Central memory CD8-positive, alpha-beta T cell (primary cell): ENCODE measurements around the gene CIPC.

Experiments
- ATAC-seq: fragments of 150-1000 bp; cut with Tn5 transposase; replicated peaks from 2 replicates; pipeline ENCODE4 v1.10.0; 2022; ENCODE audit warnings: mild to moderate bottlenecking, moderate FRiP score, moderate number of reproducible peaks; ENCODE audit not compliant: poor library complexity, severe bottlenecking; ENCODE audit errors: extremely low read depth
- DNase-seq, 2 donors: peaks; one replicate each; pipeline ENCODE4 v3.0.0; 2021; ENCODE audit warnings: low spot score in 2 of 2
- H3K27ac Mint-ChIP-seq: one replicate; pipeline ENCODE4 v1.8.0; 2022; ENCODE audit warnings: low read depth, mild to moderate bottlenecking, moderate library complexity, mixed read lengths
- H3K27me3 Mint-ChIP-seq: one replicate; pipeline ENCODE4 v1.8.0; 2022; ENCODE audit warnings: mixed read lengths
- H3K36me3 Mint-ChIP-seq: one replicate; pipeline ENCODE4 v1.8.0; 2022; ENCODE audit warnings: mild to moderate bottlenecking, moderate library complexity, mixed read lengths; ENCODE audit not compliant: insufficient read depth
- H3K4me1 Mint-ChIP-seq: one replicate; pipeline ENCODE4 v1.8.0; 2022; ENCODE audit warnings: mixed read lengths
- H3K4me3 Mint-ChIP-seq: one replicate; pipeline ENCODE4 v1.8.0; 2022; ENCODE audit warnings: mild to moderate bottlenecking, moderate library complexity, mixed read lengths
- H3K9me3 Mint-ChIP-seq: one replicate; pipeline ENCODE4 v1.8.0; 2022; ENCODE audit warnings: mixed read lengths

Gene CIPC

DNA sequence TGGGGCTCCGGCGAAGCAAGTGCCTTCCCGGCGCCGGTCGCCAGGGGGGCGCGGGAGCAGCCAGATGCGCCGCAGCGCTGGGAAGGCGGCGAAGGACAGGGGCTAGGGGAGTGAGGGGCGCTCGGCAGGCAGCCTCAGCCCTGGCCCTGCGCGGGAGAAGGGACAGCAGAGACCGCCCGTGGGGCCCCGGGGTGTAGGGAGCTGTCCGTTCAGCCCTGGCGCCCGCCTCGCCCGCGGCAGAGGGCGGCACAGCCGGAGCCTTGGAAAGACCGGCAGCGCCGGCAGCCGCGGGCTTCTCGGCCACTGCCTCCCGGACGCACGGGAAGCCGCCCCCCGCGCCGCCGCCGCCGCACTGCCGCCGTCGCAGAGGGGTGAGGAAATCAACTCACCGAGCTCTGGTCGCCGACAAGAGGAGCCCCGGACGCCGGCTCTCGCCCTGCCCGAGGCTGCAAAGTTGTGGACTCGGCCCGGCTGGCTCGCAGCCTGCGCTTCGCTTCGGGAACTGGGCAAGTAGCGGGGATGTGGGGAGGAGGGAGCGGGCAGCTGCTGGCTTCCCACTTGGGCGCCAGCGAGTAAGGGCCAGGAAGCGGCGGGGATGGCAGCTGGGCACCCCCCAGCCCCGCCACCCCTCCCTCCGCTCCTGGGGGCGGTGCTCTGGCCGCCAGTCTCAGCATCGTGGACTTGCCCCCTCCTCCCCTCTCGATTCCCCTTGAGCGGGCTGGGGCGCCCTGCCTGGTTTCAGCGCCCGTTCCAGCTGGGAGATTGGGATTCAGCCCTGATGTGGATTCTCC lies 43.4 kb downstream of the CIPC start, which contains the start of gene ZDHHC22:
Gene ZDHHC22 (minus strand): TSS at position 578 of the 791 bp plus-strand sequence. CDS start 2,053 bp downstream, outside the sequence.
- no peak within 1 kb of the TSS for H3K27ac Mint-ChIP-seq
- no peaks in the 10 kb centered on the region for H3K9me3 Mint-ChIP-seq
- peaks cover 92% of the 10 kb centered on the region for H3K27me3 Mint-ChIP-seq
- peaks cover 18% of the 10 kb centered on the region for H3K4me1 Mint-ChIP-seq
- peaks cover 2% of the 10 kb centered on the region for H3K36me3 Mint-ChIP-seq
- H3K4me3 Mint-ChIP-seq: peak within 1 kb of the TSS; percentile 56
- no peak for ATAC-seq
- DNase-seq: no peak

DNA sequence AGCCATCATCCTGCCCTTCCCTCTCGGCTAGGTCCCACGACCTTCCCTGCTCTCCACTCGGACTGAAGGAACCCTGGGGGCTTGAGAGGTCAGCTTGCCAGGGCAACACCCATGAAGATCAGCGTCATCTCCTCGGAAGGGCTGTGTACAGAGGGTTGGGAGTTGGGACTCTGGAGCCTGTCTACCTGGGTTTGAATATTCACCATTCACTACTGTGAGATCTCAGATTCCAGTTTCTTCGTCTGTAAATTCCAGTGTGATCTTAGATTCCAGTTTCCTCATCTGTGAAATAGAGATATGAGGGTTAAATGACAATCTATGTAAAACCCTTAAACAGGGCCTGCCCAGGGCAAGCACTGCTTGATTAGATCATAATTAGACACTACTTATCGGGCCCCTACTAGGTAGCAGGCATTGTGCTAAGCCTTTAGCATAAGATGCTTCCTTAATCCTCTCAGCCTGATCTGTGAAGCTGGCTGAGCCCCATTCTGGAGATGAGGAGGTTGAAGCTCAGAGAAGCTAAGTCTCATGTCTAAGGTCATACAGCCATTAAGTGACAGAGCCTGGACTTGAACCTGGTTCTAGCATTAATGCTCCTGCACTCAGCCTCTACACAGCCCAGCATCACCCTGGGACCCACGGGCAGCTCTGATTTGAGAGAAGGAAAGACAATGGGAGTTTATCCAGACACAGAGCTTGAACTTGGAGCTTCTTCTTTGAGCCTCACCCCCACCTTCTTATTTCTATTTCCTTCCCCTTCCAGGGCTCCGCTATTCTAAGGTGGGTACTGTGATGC lies 44.1 kb downstream of the CIPC start:
- Mint-ChIP-seq H3K36me3 (peaks cover 2% of the 10 kb centered on the region), H3K4me1 (peaks cover 18% of the 10 kb centered on the region), H3K9me3 (no peaks in the 10 kb centered on the region), H3K27me3 (peaks cover 92% of the 10 kb centered on the region), H3K4me3 (peak overlapping the region; percentile 56), H3K27ac (no peak overlapping the region)
- no peak for ATAC-seq
- no peak for DNase-seq

DNA sequence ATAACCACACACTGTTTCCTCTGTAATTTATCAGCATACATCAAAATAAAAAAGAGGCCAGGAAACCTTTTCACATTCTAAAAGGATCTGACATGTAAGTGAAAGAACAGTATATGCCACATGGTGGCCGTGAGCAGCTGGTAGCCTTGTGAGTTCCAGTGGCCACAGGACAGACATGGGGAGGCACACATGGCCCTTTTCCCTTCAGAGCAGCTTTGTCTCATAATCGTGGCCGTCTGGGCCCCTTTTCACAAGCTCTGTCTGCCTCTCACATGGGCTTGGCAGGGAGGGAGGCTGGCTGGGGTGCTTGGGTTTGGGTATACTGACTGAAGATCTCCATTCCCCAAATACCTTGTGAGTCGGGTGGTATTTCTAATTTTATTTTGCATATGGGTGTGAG lies 45.0 kb downstream of the CIPC start:
- Mint-ChIP-seq H3K27ac (no peak overlapping the region), H3K9me3 (no peaks in the 10 kb centered on the region), H3K27me3 (peaks cover 85% of the 10 kb centered on the region), H3K36me3 (peaks cover 2% of the 10 kb centered on the region), H3K4me3 (no peak overlapping the region), H3K4me1 (peaks cover 18% of the 10 kb centered on the region)
- ATAC-seq: no peak
- DNase-seq: no peak

DNA sequence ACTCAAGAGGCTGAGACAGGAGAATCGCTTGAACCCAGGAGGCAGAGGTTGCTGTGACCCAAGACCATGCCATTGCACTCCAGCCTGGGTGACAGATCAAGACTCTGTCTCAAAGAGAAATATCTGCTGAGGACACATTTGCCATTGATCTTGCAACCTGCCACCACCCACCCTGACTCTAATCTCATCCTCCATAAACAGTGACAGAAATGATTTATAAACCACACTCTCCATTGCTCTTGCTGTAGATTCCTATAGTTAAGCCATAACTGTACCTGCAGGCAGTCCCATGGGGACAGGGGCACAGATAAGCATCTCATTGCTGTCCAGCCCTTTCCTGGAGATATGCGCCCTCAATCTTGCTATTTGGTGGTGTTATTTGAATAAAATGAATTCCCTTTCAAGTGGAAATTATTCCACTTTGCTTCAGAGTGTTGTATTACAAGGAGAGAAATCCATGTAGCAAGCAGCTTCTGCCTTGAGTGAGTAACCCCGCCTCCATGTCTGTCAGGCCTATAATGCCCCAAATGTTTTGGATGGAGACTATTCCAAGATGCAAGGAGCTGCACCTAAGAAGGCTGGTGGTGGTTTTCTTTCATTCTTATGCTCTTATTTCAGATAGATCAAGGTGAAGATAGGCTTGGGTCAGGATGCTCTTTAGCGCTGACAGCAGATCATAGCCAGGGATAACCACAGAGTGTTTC lies 46.5 kb downstream of the CIPC start:
- Mint-ChIP-seq H3K9me3 (no peaks in the 10 kb centered on the region), H3K4me1 (peaks cover 7% of the 10 kb centered on the region), H3K4me3 (no peak overlapping the region), H3K36me3 (peaks cover 2% of the 10 kb centered on the region), H3K27me3 (peaks cover 83% of the 10 kb centered on the region), H3K27ac (no peak overlapping the region)
- ATAC-seq (no peak), DNase-seq (no peak)

DNA sequence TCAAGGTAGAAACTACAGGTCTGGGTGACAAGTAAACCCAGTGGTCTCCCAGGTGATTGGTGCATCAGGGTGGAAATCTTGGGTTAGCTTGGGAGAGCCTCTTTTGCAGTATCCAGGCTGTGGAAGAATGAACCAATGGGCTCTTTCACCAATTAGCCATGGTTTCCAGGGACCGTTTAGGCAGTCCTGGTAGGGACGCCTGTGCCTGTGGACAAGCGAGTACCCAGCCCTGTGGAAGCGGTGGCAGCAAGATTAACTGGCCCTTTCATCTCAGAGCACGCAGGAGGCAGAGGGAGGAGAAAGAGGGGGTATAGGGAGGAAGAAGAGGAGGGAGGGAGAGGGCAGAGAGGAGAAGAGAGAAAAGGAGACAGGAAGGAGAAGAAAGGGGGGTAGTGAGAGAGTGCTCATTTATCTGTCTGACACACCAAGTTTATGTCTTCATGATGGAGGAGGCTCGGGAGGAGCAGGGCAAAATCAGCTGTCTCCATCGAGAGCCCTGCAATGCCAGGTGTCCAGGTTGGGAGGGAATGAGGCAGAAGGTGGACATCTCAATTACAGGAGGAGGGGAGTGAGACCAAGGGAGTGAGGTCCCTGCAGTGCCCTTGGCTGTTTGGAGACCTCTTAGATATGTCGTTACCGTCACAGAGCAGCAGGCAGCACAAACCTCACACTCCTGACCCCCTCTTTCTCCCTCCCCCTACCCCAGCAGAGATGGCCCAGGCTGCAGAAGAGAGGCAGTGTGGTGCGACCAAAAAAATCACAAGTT lies 48.1 kb downstream of the CIPC start:
- no peaks in the 10 kb centered on the region for H3K9me3 Mint-ChIP-seq
- H3K4me3 Mint-ChIP-seq: no peak overlapping the region
- H3K27me3 Mint-ChIP-seq: peaks cover 76% of the 10 kb centered on the region

DNA sequence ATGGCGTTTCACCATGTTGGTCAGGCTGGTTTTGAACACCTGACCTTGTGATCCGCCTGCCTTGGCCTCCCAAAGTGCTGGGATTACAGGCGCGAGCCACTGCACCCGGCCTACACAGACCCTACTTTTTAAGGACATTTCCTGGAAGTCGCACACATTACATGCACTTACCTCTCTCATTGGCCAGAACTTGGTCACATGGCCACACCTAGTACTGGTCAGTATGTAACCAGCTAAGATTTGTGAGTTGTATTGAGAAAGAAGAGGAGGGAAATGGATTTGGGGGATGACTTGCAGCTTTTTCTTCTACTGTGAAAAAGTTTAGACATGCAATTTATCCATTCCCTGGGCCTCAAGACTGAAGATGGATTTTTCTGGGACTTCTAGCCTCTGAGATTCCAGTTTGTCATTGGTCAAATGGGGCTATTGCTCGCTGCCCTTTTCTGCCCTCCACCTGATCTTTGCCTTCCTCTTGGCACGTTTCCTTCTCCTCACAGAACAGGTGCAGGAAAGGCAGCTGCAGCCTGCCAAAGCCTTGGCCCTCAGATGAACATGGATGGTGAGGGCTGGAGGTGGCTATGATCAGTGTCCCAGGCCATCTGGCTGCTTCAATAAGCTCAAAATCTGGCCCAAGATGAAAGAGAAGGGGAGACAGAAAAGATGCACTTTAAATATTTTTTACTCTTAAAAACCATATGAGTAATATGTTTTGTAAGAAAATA lies 50.6 kb downstream of the CIPC start:
- no peak for ATAC-seq
- Mint-ChIP-seq H3K36me3 (no peaks in the 10 kb centered on the region), H3K9me3 (no peaks in the 10 kb centered on the region), H3K27me3 (peaks cover 76% of the 10 kb centered on the region), H3K27ac (no peak overlapping the region), H3K4me1 (no peaks in the 10 kb centered on the region), H3K4me3 (no peak overlapping the region)
- DNase-seq: no peak

More for the DNA sequence above, 48.1 kb downstream of the CIPC start:
- Mint-ChIP-seq H3K27ac (no peak overlapping the region), H3K4me1 (no peaks in the 10 kb centered on the region), H3K36me3 (peaks cover 2% of the 10 kb centered on the region)
- ATAC-seq: no peak
- no peak for DNase-seq

DNA sequence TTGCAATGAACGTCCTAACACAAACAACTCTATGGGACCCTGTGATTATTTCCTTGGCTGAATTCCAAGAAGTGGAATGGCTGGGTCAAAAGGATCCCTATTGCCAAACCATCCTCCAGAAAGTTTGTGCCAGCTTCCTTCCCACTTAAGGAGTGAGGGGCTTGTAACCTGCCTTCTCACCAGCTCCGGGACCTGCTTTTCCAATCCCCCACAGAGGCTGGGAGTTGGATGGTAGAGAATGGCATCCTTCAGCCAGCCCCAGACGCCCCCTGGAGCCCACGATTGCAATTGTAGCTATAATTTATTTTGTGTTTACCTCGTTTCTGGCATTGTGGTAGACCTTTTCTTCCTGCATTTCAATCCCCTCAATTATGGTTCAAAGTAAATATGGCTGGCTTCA lies 53.2 kb downstream of the CIPC start:
- DNase-seq (no peak), ATAC-seq (no peak)
- Mint-ChIP-seq H3K27ac (no peak overlapping the region), H3K36me3 (no peaks in the 10 kb centered on the region), H3K4me1 (no peaks in the 10 kb centered on the region), H3K9me3 (no peaks in the 10 kb centered on the region), H3K27me3 (peaks cover 76% of the 10 kb centered on the region), H3K4me3 (no peak overlapping the region)

DNA sequence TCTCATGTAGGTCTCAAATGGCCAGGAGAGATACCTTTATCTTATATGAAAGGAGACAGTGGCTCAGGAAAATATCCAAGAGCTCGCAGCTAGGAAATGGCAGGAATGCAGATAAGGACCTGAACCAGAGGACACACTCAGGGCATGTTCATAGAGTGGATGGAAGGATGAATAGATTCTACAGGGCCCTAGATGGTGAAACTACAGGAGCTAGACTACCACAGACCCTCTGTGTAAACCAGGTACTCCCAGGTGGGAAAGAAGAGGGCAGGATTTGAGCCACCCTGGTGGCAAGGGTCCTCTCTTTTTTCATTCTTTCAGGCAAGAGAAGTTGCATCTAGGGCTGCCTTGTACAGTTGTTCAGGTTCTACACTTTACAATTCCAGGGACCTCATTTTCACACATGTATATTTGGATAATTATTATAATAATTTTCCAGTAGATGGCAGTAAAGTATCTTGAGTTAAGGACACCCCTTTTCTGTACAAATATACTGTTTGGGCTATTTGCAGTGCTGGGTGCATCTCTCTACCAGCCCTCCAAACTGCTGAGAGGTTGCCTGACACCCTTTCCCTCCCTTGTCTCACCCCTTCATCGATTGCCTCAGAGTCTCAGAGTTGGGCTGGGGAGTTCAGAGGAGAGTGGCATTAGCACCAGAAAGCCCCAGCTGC lies 54.0 kb downstream of the CIPC start:
- Mint-ChIP-seq H3K4me1 (no peaks in the 10 kb centered on the region), H3K4me3 (no peak overlapping the region), H3K9me3 (no peaks in the 10 kb centered on the region), H3K36me3 (no peaks in the 10 kb centered on the region), H3K27me3 (peaks cover 74% of the 10 kb centered on the region), H3K27ac (no peak overlapping the region)
- ATAC-seq (no peak), DNase-seq (no peak)

DNA sequence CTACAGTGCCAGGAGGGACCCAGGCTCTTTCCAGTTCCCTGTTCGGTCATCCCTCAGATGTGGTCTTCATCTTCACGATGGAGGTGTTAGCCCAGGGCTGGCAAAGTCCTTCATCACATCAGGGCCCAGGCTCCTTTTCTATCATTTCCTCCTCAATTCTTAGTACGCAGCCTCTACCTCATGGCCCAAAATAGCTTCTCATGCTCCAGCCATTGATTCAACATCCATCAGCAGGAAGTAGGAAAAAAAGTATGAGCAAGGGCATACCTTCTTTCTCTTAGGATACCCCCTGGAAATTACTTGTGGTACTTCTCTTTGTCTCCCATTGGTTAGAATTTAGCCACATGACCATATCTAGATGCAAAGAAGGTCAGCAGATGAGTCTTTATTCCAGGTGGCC lies 55.7 kb downstream of the CIPC start:
- no peak for DNase-seq
- no peak overlapping the region for H3K4me3 Mint-ChIP-seq
- no peaks in the 10 kb centered on the region for H3K9me3 Mint-ChIP-seq
- H3K27ac Mint-ChIP-seq: no peak overlapping the region
- ATAC-seq: no peak
- H3K4me1 Mint-ChIP-seq: no peaks in the 10 kb centered on the region
- peaks cover 72% of the 10 kb centered on the region for H3K27me3 Mint-ChIP-seq
- H3K36me3 Mint-ChIP-seq: no peaks in the 10 kb centered on the region

DNA sequence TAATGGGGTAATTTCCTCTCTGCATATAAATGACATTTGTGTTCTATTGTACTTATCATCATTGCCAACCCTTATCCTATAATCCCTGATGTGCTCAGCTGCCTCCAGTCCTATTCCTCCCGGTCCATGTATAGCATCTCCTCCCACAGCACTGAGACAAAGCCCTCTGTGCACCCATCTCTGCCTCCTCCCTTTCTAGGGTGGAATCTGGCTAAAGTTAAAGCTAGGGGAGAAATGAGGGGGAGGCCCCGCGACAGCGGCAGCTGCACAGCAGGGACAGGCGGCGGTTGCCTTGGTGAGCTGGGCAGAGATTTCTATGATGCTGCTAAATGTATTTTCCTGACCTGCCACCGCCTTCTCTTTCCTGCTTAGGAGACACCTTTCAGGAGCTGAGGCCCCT lies 56.4 kb downstream of the CIPC start:
- peaks cover 72% of the 10 kb centered on the region for H3K27me3 Mint-ChIP-seq
- no peak overlapping the region for H3K4me3 Mint-ChIP-seq
- H3K9me3 Mint-ChIP-seq: no peaks in the 10 kb centered on the region
- H3K36me3 Mint-ChIP-seq: no peaks in the 10 kb centered on the region
- DNase-seq: no peak
- ATAC-seq: no peak
- no peak overlapping the region for H3K27ac Mint-ChIP-seq
- H3K4me1 Mint-ChIP-seq: no peaks in the 10 kb centered on the region

DNA sequence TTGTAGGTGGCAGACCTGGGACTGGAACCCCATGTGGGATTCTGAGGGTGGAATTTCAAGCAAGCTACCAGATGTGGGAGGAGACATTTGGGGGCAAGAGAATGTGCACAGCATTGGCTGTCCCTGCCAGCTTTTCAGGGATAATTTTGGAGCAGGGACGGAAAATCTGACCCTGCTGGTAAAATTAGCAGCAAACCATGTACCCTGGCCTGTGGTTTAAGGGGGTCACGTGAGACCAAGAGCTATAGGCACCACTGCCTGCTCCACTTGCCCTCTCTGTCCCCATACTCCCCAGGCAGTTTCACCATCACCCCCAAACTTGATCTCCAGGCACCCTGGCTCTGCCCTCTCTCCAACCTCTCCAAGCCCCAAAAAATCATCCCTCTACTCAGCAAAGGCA lies 57.0 kb downstream of the CIPC start:
- H3K36me3 Mint-ChIP-seq: no peaks in the 10 kb centered on the region
- DNase-seq (no peak), ATAC-seq (no peak)
- no peaks in the 10 kb centered on the region for H3K4me1 Mint-ChIP-seq
- H3K9me3 Mint-ChIP-seq: no peaks in the 10 kb centered on the region
- H3K27me3 Mint-ChIP-seq: peaks cover 68% of the 10 kb centered on the region
- H3K27ac Mint-ChIP-seq: no peak overlapping the region
- no peak overlapping the region for H3K4me3 Mint-ChIP-seq
